Neural cell (in vitro differentiated cells): Measurements from ENCODE around the gene WIPF3. TPM values are rescaled to one million over a fixed set of nuclear protein-coding genes. Genes with fewer than 3 reads are reported as not detected.

Experiments used
- H2AFZ ChIP-seq: fragments of 200-600, 300-800 bp; sonication (generic), shearing (Covaris generic); 2 replicates; pipeline ENCODE4 v1.6.0; 2014; ENCODE audit warnings: low read depth, mild to moderate bottlenecking, antibody characterized with exemption, low read length, moderate library complexity
- H3F3A ChIP-seq: fragments of 200-600 bp; shearing (Covaris generic); 2 replicates; pipeline ENCODE4 v1.6.1; 2016; ENCODE audit warnings: mild to moderate bottlenecking, moderate library complexity, mixed read lengths, antibody characterized with exemption, low read length; ENCODE audit not compliant: insufficient read depth, poor library complexity, severe bottlenecking
- H3K27ac ChIP-seq: fragments of 200-600, 300-800 bp; sonication (generic), shearing (Covaris generic); 2 replicates; pipeline ENCODE4 v1.5.1; 2014; ENCODE audit warnings: mild to moderate bottlenecking, low read length, moderate library complexity
- H3K27me3 ChIP-seq: fragments of 300-800, 200-600 bp; sonication (generic), shearing (Covaris generic); 2 replicates; pipeline ENCODE4 v1.6.0; 2014; ENCODE audit warnings: mild to moderate bottlenecking, low read depth, low read length, moderate library complexity; ENCODE audit not compliant: insufficient read depth
- H3K36me3 ChIP-seq: fragments of 300-800, 200-600 bp; sonication (generic), shearing (Covaris generic); 2 replicates; pipeline ENCODE4 v1.5.1; 2014; ENCODE audit warnings: mild to moderate bottlenecking, antibody characterized with exemption, low read length, moderate library complexity; ENCODE audit not compliant: insufficient read depth
- H3K4me2 ChIP-seq: fragments of 300-800, 200-600 bp; sonication (generic), shearing (Covaris generic); 2 replicates; pipeline ENCODE4 v1.6.0; 2014; ENCODE audit warnings: mild to moderate bottlenecking, low read length
- H3K4me3 ChIP-seq: fragments of 300-800, 200-600 bp; sonication (generic), shearing (Covaris generic); 2 replicates; pipeline ENCODE4 v1.5.1; 2014; ENCODE audit warnings: mild to moderate bottlenecking, low read length, moderate library complexity
- H3K79me2 ChIP-seq: fragments of 200-600 bp; shearing (Covaris generic); replicated peaks from 2 replicates; pipeline ENCODE4 v1.6.0; 2014; ENCODE audit warnings: mild to moderate bottlenecking, low read length, moderate library complexity; ENCODE audit not compliant: insufficient read depth
- H3K9ac ChIP-seq: fragments of 300-800, 200-600 bp; sonication (generic), shearing (Covaris generic); 2 replicates; pipeline ENCODE4 v1.6.1; 2016; ENCODE audit warnings: mild to moderate bottlenecking, low read length, mixed read lengths
- H3K9me2 ChIP-seq: fragments of 200-600 bp; shearing (Covaris generic); 2 replicates; pipeline ENCODE4 v1.6.1; 2016; ENCODE audit warnings: mild to moderate bottlenecking, low read length, mixed read lengths; ENCODE audit not compliant: insufficient read depth
- H3K9me3 ChIP-seq: fragments of 200-600, 300-800 bp; sonication (generic), shearing (Covaris generic); 2 replicates; pipeline ENCODE4 v1.6.1; 2016; ENCODE audit warnings: mild to moderate bottlenecking, mixed run types, low read length, moderate library complexity, mixed read lengths
- H4K20me1 ChIP-seq: fragments of 200-600 bp; shearing (Covaris generic); 2 replicates; pipeline ENCODE4 v1.6.1; 2016; ENCODE audit warnings: mild to moderate bottlenecking, mixed run types; ENCODE audit not compliant: insufficient read depth
- EP300 ChIP-seq: fragments of 450-650 bp; conservative IDR thresholded peaks from 2 replicates; pipeline ENCODE4 v1.6.1; 2014; ENCODE audit warnings: antibody characterized with exemption, mild to moderate bottlenecking, moderate library complexity; ENCODE audit not compliant: poor library complexity, severe bottlenecking
- EZH2 ChIP-seq: fragments of 200-600, 300-800 bp; shearing (Covaris generic), sonication (generic); IDR thresholded peaks from 2 replicates; pipeline ENCODE4 v1.6.1; 2014; ENCODE audit warnings: antibody characterized with exemption, low read length, borderline replicate concordance, mild to moderate bottlenecking; ENCODE audit not compliant: insufficient read depth, poor library complexity, severe bottlenecking
- MXI1 ChIP-seq: fragments of 450-650 bp; conservative IDR thresholded peaks from 2 replicates; pipeline ENCODE4 v1.6.1; 2014; ENCODE audit warnings: antibody characterized with exemption, mild to moderate bottlenecking; ENCODE audit not compliant: poor library complexity, severe bottlenecking
- POLR2AphosphoS5 ChIP-seq: IDR thresholded peaks from 2 replicates; pipeline ENCODE4 v1.6.1; 2012
- RAD21 ChIP-seq: fragments of 450-650 bp; conservative IDR thresholded peaks from 2 replicates; pipeline ENCODE4 v1.6.1; 2014; ENCODE audit warnings: antibody characterized with exemption, mild to moderate bottlenecking, moderate library complexity
- REST ChIP-seq: IDR thresholded peaks from 2 replicates; pipeline ENCODE4 v1.6.1; 2012; ENCODE audit warnings: borderline replicate concordance
- SMC3 ChIP-seq: fragments of 450-650 bp; conservative IDR thresholded peaks from 2 replicates; pipeline ENCODE4 v1.6.1; 2014; ENCODE audit warnings: antibody characterized with exemption, mild to moderate bottlenecking, moderate library complexity; ENCODE audit not compliant: poor library complexity
- TAF1 ChIP-seq: IDR thresholded peaks from 2 replicates; pipeline ENCODE4 v1.6.1; 2012; ENCODE audit warnings: low read depth
- polyA plus RNA-seq: library from polyadenylated mRNA; depleted of rRNA; stranded (reverse); fragments of >200 nt; gene quantifications from 2 replicates; pipeline ENCODE4 v1.2.3, GENCODE V29; 2014
- TF ChIP-seq, protein P1 (sequence below): fragments of 450-650 bp; IDR thresholded peaks from 2 replicates; pipeline ENCODE4 v1.5.1; 2014; ENCODE audit warnings: antibody characterized with exemption, mild to moderate bottlenecking, moderate library complexity; ENCODE audit not compliant: poor library complexity, severe bottlenecking

The WIPF3 gene
- polyA plus RNA-seq, 1 donor from 2014 or later: 3.8 TPM

DNA sequence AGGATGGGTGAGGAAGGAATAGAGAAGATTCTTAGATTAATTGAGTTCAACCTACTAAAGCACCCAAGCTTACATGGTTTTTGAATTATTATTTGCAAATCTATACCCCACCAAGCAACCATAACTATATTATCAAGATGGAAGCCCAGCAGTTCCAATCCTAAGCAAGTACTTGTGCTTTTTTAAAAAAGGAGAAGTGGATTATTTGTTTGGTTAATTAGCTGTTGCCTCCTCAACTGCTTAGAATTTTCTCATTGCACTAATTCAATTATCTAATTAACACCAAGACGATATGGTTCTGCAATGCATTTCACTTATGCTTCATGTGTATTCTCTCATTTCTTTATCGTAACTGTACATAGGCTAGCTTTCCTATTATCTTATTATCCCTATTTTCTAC, 27.3 kb upstream of the WIPF3 start:
- H2AFZ ChIP-seq: no peak overlapping the region
- H3K27me3 ChIP-seq: no peaks in the 10 kb centered on the region
- H3K9ac ChIP-seq: no peak overlapping the region
- no peaks in the 10 kb centered on the region for H3K9me3 ChIP-seq
- no peaks in the 10 kb centered on the region for H3F3A ChIP-seq
- H3K27ac ChIP-seq: no peak overlapping the region
- H3K36me3 ChIP-seq: no peaks in the 10 kb centered on the region
- no peaks in the 10 kb centered on the region for H3K9me2 ChIP-seq
- H4K20me1 ChIP-seq: no peaks in the 10 kb centered on the region
- no peak overlapping the region for H3K4me2 ChIP-seq
- no peaks in the 10 kb centered on the region for H3K79me2 ChIP-seq
- TF ChIP-seq EP300: no peak
- TF ChIP-seq RAD21: no peak
- no peak for TF ChIP-seq TAF1
- TF ChIP-seq SMC3: no peak
- no peak for TF ChIP-seq MXI1
- no peak for TF ChIP-seq REST
- TF ChIP-seq EZH2: no peak
- no peak for TF ChIP-seq POLR2AphosphoS5
- no peak overlapping the region for H3K4me3 ChIP-seq

DNA sequence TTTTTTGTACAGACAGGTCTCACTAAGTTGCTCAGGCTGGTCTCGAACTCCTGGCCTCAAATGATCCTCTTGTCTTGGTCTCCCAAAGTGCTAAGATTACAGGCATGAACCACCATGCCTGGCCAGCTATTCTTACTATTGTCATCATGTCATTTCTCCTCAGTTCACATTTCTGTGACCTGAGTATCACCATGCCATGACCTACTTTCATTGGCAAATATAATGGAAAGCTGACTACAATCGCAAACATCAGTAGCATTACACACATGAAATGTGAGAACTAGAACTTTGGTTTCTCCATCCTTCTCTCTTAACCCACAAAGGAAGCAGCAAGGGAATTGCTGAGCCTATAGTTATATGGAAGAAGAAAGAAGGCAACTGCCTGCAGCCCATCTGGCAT, 26.0 kb upstream of the WIPF3 start:
- H3K27me3 ChIP-seq: no peaks in the 10 kb centered on the region

More for the DNA sequence above, 26.0 kb upstream of the WIPF3 start:
- Histone ChIP-seq H2AFZ (no peak overlapping the region), H3K4me3 (no peak overlapping the region), H3K27ac (no peak overlapping the region), H3K4me2 (no peak overlapping the region), H3K9me2 (no peaks in the 10 kb centered on the region), H3F3A (no peaks in the 10 kb centered on the region), H4K20me1 (no peaks in the 10 kb centered on the region), H3K36me3 (no peaks in the 10 kb centered on the region), H3K79me2 (no peaks in the 10 kb centered on the region), H3K9ac (no peak overlapping the region), H3K9me3 (no peaks in the 10 kb centered on the region)
- TF ChIP-seq, protein P1, sequence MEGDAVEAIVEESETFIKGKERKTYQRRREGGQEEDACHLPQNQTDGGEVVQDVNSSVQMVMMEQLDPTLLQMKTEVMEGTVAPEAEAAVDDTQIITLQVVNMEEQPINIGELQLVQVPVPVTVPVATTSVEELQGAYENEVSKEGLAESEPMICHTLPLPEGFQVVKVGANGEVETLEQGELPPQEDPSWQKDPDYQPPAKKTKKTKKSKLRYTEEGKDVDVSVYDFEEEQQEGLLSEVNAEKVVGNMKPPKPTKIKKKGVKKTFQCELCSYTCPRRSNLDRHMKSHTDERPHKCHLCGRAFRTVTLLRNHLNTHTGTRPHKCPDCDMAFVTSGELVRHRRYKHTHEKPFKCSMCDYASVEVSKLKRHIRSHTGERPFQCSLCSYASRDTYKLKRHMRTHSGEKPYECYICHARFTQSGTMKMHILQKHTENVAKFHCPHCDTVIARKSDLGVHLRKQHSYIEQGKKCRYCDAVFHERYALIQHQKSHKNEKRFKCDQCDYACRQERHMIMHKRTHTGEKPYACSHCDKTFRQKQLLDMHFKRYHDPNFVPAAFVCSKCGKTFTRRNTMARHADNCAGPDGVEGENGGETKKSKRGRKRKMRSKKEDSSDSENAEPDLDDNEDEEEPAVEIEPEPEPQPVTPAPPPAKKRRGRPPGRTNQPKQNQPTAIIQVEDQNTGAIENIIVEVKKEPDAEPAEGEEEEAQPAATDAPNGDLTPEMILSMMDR: no peak
- TF ChIP-seq MXI1 (no peak), RAD21 (no peak), POLR2AphosphoS5 (no peak), EP300 (no peak), SMC3 (no peak), EZH2 (no peak), REST (no peak), TAF1 (no peak)
